ENCODE data around the gene OR7G3. TPM values are rescaled to one million over a fixed set of nuclear protein-coding genes. Genes with fewer than 3 reads are reported as not detected.

The OR7G3 gene
- total RNA-seq, 1 donor from 2014 or later = not detected

DNA sequence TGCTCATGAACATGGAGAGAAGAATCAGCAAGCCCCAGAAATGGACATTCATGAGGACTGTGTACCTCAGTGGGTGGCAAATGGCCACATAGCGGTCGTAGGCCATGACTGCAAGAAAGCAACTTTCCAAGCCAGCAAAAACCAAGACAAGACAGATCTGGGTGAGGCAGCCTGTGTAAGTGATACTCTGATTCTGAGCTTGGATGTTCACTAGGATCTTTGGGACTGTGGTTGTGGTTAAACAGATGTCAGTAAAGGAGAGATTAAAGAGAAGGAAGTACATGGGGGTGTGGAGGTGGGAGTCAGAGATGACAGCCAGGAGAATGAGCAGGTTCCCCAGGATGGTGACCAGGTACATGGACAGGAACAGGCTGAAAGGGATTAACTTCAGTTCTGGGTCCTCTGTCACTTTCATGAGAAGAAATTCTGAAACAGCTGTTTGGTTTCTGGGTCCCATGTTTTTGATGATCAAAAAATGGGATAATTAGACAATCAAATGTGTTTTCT lies 11.4 kb downstream of the OR7G3 start, which contains the start of gene OR7G1:
TSS of gene OR7G1 (minus strand) at position 457 of the 507 bp plus-strand sequence. CDS start at position 457, 0 bp downstream.
- no peaks in the 10 kb centered on the region for H3K4me1 Mint-ChIP-seq (ENCODE audit: unreplicated experiment)
- no peak within 1 kb of the TSS for H3K27ac Mint-ChIP-seq
- DNase-seq (ENCODE audit: extremely low spot score, unreplicated experiment) = no peak
- H3K9me3 Mint-ChIP-seq = no peaks in the 10 kb centered on the region
- peaks cover 3% of the 10 kb centered on the region for H3K27me3 Mint-ChIP-seq
- H3K36me3 Mint-ChIP-seq = no peaks in the 10 kb centered on the region
- no peak within 1 kb of the TSS for H3K4me3 Mint-ChIP-seq
- TF ChIP-seq, protein P1, sequence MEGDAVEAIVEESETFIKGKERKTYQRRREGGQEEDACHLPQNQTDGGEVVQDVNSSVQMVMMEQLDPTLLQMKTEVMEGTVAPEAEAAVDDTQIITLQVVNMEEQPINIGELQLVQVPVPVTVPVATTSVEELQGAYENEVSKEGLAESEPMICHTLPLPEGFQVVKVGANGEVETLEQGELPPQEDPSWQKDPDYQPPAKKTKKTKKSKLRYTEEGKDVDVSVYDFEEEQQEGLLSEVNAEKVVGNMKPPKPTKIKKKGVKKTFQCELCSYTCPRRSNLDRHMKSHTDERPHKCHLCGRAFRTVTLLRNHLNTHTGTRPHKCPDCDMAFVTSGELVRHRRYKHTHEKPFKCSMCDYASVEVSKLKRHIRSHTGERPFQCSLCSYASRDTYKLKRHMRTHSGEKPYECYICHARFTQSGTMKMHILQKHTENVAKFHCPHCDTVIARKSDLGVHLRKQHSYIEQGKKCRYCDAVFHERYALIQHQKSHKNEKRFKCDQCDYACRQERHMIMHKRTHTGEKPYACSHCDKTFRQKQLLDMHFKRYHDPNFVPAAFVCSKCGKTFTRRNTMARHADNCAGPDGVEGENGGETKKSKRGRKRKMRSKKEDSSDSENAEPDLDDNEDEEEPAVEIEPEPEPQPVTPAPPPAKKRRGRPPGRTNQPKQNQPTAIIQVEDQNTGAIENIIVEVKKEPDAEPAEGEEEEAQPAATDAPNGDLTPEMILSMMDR (conservative IDR thresholded peaks at IDR 0.05) = no peak

DNA sequence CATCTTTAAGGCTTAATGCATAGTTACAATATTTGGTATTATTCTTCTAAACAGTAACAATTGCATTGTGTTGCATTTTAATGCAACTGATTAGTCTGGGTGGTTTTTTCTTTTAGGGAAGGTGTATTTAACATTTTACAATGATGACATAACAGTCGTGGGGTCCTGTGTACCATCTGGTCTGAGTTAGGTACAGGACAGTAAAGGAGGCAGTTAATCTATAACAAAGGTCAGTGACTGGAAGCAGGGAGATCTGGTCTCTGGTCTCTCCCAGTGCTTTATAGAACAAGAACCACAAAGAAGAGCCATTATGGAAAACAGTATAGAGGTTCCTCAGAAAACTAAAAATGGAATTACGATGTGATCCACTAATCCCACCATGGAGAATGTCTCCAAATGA lies 16.8 kb downstream of the OR7G3 start:
- H3K4me1 Mint-ChIP-seq (ENCODE audit: unreplicated experiment) = no peaks in the 10 kb centered on the region
- TF ChIP-seq, protein P1 (conservative IDR thresholded peaks at IDR 0.05) = no peak
- H3K27me3 Mint-ChIP-seq = peaks cover 3% of the 10 kb centered on the region
- H3K36me3 Mint-ChIP-seq = no peaks in the 10 kb centered on the region
- no peak for DNase-seq (ENCODE audit: extremely low spot score, unreplicated experiment)
- no peak overlapping the region for H3K27ac Mint-ChIP-seq
- peaks cover 5% of the 10 kb centered on the region for H3K9me3 Mint-ChIP-seq
- H3K4me3 Mint-ChIP-seq = no peak overlapping the region

DNA sequence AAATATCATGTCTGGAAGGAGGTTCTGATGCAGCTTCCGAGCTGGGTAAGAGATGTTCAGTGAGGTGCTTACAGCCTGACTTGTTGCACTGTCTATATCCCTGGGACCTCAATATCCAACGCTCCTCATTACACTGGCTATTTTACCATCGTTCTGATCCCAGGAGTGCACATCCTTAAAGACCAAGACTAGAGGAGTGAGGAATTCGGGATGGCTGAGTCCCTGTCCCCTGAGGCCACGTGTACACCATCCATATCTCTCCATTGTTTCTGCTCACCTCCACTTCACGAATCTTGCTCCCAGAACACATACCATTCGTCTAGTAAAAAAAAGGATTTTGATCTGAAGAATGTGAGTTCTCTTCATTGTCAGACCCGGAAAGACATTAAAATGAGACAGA lies 19.4 kb downstream of the OR7G3 start, which contains the start of gene OR7G2:
TSS of gene OR7G2 (minus strand) at position 101 of the 400 bp plus-strand sequence. CDS start 4,232 bp downstream, outside the sequence.
- Mint-ChIP-seq H3K27ac (no peak within 1 kb of the TSS), H3K27me3 (peaks cover 3% of the 10 kb centered on the region), H3K36me3 (no peaks in the 10 kb centered on the region), H3K4me3 (no peak within 1 kb of the TSS), H3K4me1 (ENCODE audit: unreplicated experiment) (no peaks in the 10 kb centered on the region), H3K9me3 (peaks cover 11% of the 10 kb centered on the region)
- TF ChIP-seq, protein P1 (conservative IDR thresholded peaks at IDR 0.05) = no peak
- no peak for DNase-seq (ENCODE audit: extremely low spot score, unreplicated experiment)

DNA sequence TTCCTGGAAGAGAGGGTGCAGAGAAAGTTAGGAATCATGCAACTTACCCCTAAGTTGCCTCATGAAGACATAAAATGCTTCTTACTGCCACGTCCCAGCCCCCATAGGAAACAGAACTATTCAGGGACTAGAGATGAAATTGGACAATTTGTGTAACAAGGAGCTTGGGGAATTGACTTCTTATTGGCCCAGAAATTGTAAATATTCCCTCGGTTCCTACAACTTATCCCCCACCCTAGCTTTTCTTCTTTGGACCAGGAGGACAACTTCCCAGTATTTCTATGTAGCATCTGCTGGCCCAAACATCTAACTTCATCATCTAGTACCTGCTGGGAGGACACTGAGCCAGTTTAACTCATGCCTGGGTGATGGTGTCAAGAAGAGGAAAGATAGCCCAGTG lies 40.0 kb downstream of the OR7G3 start, which contains the start of gene OR1M1:
TSS of gene OR1M1 (plus strand) at position 301 of the 400 bp plus-strand sequence. CDS start 6,184 bp downstream, outside the sequence.
- Mint-ChIP-seq H3K4me3 (no peak within 1 kb of the TSS), H3K9me3 (no peaks in the 10 kb centered on the region), H3K27ac (no peak within 1 kb of the TSS), H3K36me3 (no peaks in the 10 kb centered on the region), H3K27me3 (peaks cover 9% of the 10 kb centered on the region), H3K4me1 (ENCODE audit: unreplicated experiment) (no peaks in the 10 kb centered on the region)
- TF ChIP-seq, protein P1 (conservative IDR thresholded peaks at IDR 0.05) = no peak
- DNase-seq (ENCODE audit: extremely low spot score, unreplicated experiment) = no peak

DNA sequence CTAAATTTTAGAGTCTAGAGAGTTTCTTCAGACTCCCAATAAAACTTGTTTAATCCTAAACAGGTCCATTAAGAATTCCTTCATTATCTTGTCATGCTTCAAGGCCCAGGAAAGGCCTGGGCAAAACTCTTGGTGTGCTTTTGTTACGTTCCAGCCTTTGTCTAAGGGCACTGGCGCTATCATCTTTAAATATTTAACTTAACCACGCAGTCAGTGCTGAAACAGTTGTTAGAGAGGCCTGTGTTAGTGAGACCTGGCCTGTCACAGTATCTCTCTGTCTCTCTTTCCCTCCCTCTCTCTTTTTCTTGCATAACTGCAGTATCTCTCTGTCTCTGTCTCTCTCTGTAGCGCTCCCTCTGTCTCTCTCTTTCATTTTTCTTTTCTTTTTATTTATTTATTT lies 48.1 kb downstream of the OR7G3 start:
- Mint-ChIP-seq H3K9me3 (no peaks in the 10 kb centered on the region), H3K4me1 (ENCODE audit: unreplicated experiment) (peaks cover 28% of the 10 kb centered on the region), H3K4me3 (no peak overlapping the region), H3K27me3 (no peaks in the 10 kb centered on the region), H3K27ac (peak overlapping the region; percentile 62), H3K36me3 (no peaks in the 10 kb centered on the region)
- TF ChIP-seq, protein P1 (conservative IDR thresholded peaks at IDR 0.05) = no peak
- DNase-seq (ENCODE audit: extremely low spot score, unreplicated experiment) = no peak
